ENCODE measurements around the gene CHRND.

DNA sequence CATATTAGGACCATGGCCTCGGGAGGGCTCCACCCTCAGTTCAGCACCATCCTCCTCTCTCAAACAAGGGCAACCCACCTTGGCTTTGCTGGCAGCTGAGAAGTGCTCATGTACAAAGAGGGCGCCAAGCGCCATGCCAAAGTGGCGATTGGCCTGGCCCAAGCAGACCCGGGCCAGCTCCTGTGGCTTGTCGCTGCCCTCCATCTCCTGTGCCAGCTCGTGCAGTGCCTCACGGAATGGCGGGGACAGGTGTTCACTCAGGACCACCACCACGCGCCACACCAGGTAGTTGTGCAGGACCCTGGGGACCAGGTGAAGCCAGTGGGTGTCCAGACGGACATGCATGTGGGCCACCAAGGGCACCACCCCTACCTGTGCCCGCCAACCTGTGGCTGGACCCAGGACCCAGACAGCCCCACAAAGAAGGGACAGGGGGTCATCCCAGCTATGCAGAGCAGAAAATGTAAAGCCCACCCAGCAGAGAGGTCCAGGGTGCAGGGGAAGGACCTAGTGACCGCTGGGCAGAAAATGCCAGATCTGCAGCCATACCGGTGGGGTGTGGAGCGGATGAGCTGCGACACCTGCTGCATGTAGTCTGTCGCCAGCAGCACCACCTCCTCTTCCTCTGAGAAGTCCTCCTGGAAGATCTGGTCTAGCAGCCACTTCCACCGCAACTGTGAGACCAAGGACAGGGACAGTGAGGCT, 41.9 kb upstream of the CHRND start:
- TF ChIP-seq, protein P1, sequence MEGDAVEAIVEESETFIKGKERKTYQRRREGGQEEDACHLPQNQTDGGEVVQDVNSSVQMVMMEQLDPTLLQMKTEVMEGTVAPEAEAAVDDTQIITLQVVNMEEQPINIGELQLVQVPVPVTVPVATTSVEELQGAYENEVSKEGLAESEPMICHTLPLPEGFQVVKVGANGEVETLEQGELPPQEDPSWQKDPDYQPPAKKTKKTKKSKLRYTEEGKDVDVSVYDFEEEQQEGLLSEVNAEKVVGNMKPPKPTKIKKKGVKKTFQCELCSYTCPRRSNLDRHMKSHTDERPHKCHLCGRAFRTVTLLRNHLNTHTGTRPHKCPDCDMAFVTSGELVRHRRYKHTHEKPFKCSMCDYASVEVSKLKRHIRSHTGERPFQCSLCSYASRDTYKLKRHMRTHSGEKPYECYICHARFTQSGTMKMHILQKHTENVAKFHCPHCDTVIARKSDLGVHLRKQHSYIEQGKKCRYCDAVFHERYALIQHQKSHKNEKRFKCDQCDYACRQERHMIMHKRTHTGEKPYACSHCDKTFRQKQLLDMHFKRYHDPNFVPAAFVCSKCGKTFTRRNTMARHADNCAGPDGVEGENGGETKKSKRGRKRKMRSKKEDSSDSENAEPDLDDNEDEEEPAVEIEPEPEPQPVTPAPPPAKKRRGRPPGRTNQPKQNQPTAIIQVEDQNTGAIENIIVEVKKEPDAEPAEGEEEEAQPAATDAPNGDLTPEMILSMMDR (IDR thresholded peaks at IDR 0.05) = no peak
- no peak for TF ChIP-seq ZFX (IDR thresholded peaks at IDR 0.05; ENCODE audit: borderline replicate concordance)
